SK-MEL-5 (cell line): ENCODE data around the gene CANT1. TPM values are rescaled to one million over a fixed set of nuclear protein-coding genes. Genes with fewer than 3 reads are reported as not detected.
"Not testable (repeated sequence)": the region's sequence is repeated elsewhere in the genome, so short reads cannot be mapped to it uniquely, and the experiment has no call there.

Source experiments
- DNase-seq: peaks from one replicate; pipeline ENCODE4 v3.0.0-alpha.2; 2016; ENCODE audit warnings: low read depth, low spot score
- in situ Hi-C: cut with HindIII; loops from 2 replicates; pipeline ENCODE4 v1.10.0; 2016; ENCODE audit warnings: low sequenced_read_pairs, high pct_unique_total_duplicates, low pct_unique_long_range_greater_than_20kb
- total RNA-seq: library from RNA; depleted of rRNA; stranded (reverse); fragments of >200 nt; shearing (Covaris generic); gene quantifications from 2 replicates; pipeline ENCODE4 v1.2.3, GENCODE V29; 2014; rRNA removed

Gene CANT1
- total RNA-seq, 1 experiment from 2014 or later = 107 TPM

GRCh38 chr17:78945455-78945854 lies 64.1 kb downstream of the CANT1 start:
- in situ Hi-C loops, DNase-seq: not testable (repeated sequence)

DNA sequence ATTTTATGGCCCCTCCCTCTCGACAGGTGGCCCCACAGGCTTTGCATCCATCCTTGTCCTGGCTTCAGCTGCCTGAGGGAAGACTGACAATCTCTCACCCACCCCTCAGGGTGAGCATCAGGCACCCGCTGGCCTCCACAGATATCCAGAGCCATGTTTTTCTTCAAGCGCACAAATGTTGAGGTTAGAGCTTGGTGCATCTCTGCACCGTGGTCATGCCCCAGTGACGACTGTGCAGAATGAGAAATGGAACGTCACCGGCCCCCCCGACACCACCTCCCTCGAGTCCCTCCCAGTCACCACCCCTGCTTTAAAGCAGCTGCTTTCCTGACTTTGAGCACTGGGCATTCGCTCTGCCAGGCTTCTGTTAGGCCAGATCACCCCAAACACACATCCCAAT lies 64.6 kb downstream of the CANT1 start:
- in situ Hi-C loops = no loop called here
- DNase-seq = no peak

GRCh38 chr17:78944026-78944425 lies 65.5 kb downstream of the CANT1 start:
- in situ Hi-C loops = no loop called here
- no peak for DNase-seq

Other genes with a start within 250 kb of the CANT1 start
- 60.7 and 69.2 TPM in 2 replicates for gene CYTH1, start 227.5 kb downstream of the CANT1 start, total RNA-seq
- 96.8 and 116 TPM in 2 replicates for gene USP36, start 168.9 kb downstream of the CANT1 start, total RNA-seq
- gene CEP295NL, start 106.6 kb downstream of the CANT1 start, total RNA-seq = 0.74 and 0.80 TPM in 2 replicates
- gene TIMP2, start 84.4 kb downstream of the CANT1 start, total RNA-seq = 398 and 441 TPM in 2 replicates
- gene LGALS3BP, start 29.8 kb downstream of the CANT1 start, total RNA-seq = 1,201 and 1,214 TPM in 2 replicates
- 15.7 and 15.8 TPM in 2 replicates for gene C1QTNF1, start 14.4 kb upstream of the CANT1 start, total RNA-seq
- gene ENGASE, start 65.1 kb upstream of the CANT1 start, total RNA-seq = 12.4 and 17.4 TPM in 2 replicates